SK-N-SH (cell line): ENCODE results near the gene CENPT. TPM values are rescaled to one million over a fixed set of nuclear protein-coding genes. Genes with fewer than 3 reads are reported as not detected.

Experiments used
- CTCF ChIA-PET: fragments of 300-600, 350-600 bp; formaldehyde crosslinking; extraction: SDS; loops from one replicate; lab custom pipeline; 2021; lab: Yijun Ruan, JAX
- POLR2A ChIA-PET: fragments of 350-600 bp; sonication (Branson Sonifier 250); formaldehyde crosslinking; extraction: SDS; loops from one replicate; lab custom pipeline; 2020; ENCODE audit warnings: antibody characterized with exemption, inconsistent platforms; lab: Yijun Ruan, JAX
- DNase-seq: peaks from one replicate; pipeline ENCODE4 v3.0.0; 2012
- H2AFZ ChIP-seq: fragments of 200-600 bp; sonication (generic); 2 replicates; pipeline ENCODE4 v1.8.1; 2016; ENCODE audit warnings: antibody characterized with exemption, mild to moderate bottlenecking, low read depth
- H3F3A ChIP-seq: fragments of 200-600 bp; sonication (generic); replicated peaks from 2 replicates; pipeline ENCODE3; 2016; ENCODE audit warnings: antibody characterized with exemption, mild to moderate bottlenecking; ENCODE audit not compliant: insufficient read depth
- H3K27ac ChIP-seq, 2 experiments: fragments of 200-500 bp in 1 of 2; fragments of 200-600 bp in 1 of 2; sonication (Bioruptor generic) in 1 of 2; sonication (generic), shearing (Covaris generic) in 1 of 2; 2 replicates each; pipeline versions ENCODE4 v1.5.1 to v1.6.1; 2014 to 2016; ENCODE audit warnings: low read depth in 2 of 2, inconsistent platforms in 1 of 2, low read length in 1 of 2, mild to moderate bottlenecking in 1 of 2, mixed read lengths in 1 of 2
- H3K27me3 ChIP-seq: fragments of 200-600 bp; sonication (generic), shearing (Covaris generic); 2 replicates; pipeline ENCODE4 v1.6.1; 2016; ENCODE audit warnings: mixed run types; ENCODE audit not compliant: insufficient read depth
- H3K36me3 ChIP-seq, 2 experiments: fragments of 200-500 bp in 1 of 2; fragments of 200-600 bp in 1 of 2; sonication (Bioruptor generic) in 1 of 2; sonication (generic) in 1 of 2; replicated peaks in 1 of 2; 2 replicates each; pipeline versions ENCODE3 to v1.5.1; 2014 to 2016; ENCODE audit warnings: low read length in 1 of 2, mild to moderate bottlenecking in 1 of 2; ENCODE audit not compliant: insufficient read depth in 2 of 2, control insufficient read depth in 1 of 2
- H3K4me1 ChIP-seq, 2 experiments: fragments of 200-500 bp in 1 of 2; fragments of 200-600 bp in 1 of 2; sonication (Bioruptor generic) in 1 of 2; sonication (generic), shearing (Covaris generic) in 1 of 2; 2 replicates each; pipeline versions ENCODE4 v1.5.1 to v1.6.1; 2014 to 2016; ENCODE audit warnings: low read depth in 1 of 2, low read length in 1 of 2, mixed run types in 1 of 2; ENCODE audit not compliant: insufficient read depth in 2 of 2, control insufficient read depth in 1 of 2
- H3K4me2 ChIP-seq: fragments of 200-600 bp; sonication (generic), shearing (Covaris generic); 2 replicates; pipeline ENCODE4 v1.6.1; 2017; ENCODE audit warnings: mixed run types
- H3K4me3 ChIP-seq, 2 experiments: fragments of 200-500 bp in 1 of 2; fragments of 200-600 bp in 1 of 2; sonication (Bioruptor generic) in 1 of 2; sonication (generic), shearing (Covaris generic) in 1 of 2; 2 replicates each; pipeline versions ENCODE4 v1.5.1 to v1.8.1; 2014 to 2016; ENCODE audit warnings: low read depth in 2 of 2, inconsistent platforms in 1 of 2, low read length in 1 of 2, mild to moderate bottlenecking in 1 of 2, mixed read lengths in 1 of 2, moderate library complexity in 1 of 2
- H3K79me2 ChIP-seq: fragments of 200-600 bp; sonication (generic); 2 replicates; pipeline ENCODE4 v1.8.1; 2017; ENCODE audit warnings: mild to moderate bottlenecking; ENCODE audit not compliant: insufficient read depth
- H3K9ac ChIP-seq: fragments of 200-600 bp; sonication (generic); 2 replicates; pipeline ENCODE4 v1.6.1; 2017; ENCODE audit warnings: mixed run types
- H3K9me2 ChIP-seq: fragments of 200-600 bp; sonication (generic); 2 replicates; pipeline ENCODE4 v1.6.1; 2017; ENCODE audit warnings: mixed run types
- H3K9me3 ChIP-seq: fragments of 200-600 bp; sonication (generic); 2 replicates; pipeline ENCODE4 v1.6.1; 2017; ENCODE audit warnings: mixed run types, mild to moderate bottlenecking, moderate library complexity
- H4K20me1 ChIP-seq: fragments of 200-600 bp; sonication (generic); 2 replicates; pipeline ENCODE4 v1.6.1; 2017; ENCODE audit warnings: mild to moderate bottlenecking, mixed run types; ENCODE audit not compliant: insufficient read depth
- CTCF ChIP-seq: fragments of 200-600 bp; sonication (generic); IDR thresholded peaks from 2 replicates; pipeline ENCODE4 v1.6.1; 2017; ENCODE audit warnings: antibody characterized with exemption, mild to moderate bottlenecking, moderate library complexity
- ELF1 ChIP-seq: IDR thresholded peaks from 2 replicates; pipeline ENCODE4 v1.4.0; 2012
- EP300 ChIP-seq, 2 experiments: IDR thresholded peaks; 2 replicates each; pipeline versions ENCODE4 v1.4.0 to v1.6.1; 2012; ENCODE audit warnings: borderline replicate concordance in 1 of 2, low read depth in 1 of 2, low read length in 1 of 2
- FOSL2 ChIP-seq: IDR thresholded peaks from 2 replicates; pipeline ENCODE4 v1.4.0; 2012; ENCODE audit warnings: low read depth, mild to moderate bottlenecking, moderate library complexity, borderline replicate concordance
- FOXJ3 ChIP-seq: sonication (generic); formaldehyde crosslinking; IDR thresholded peaks from 2 replicates; pipeline ENCODE4 v1.5.1; 2020; ENCODE audit warnings: mild to moderate bottlenecking, missing genetic modification reagents
- GABPA ChIP-seq: IDR thresholded peaks from 2 replicates; pipeline ENCODE4 v1.4.0; 2012; ENCODE audit warnings: low read depth, mild to moderate bottlenecking
- MAX ChIP-seq: IDR thresholded peaks from 2 replicates; pipeline ENCODE4 v1.4.0; 2012; ENCODE audit warnings: low read depth
- MEF2A ChIP-seq: IDR thresholded peaks from 2 replicates; pipeline ENCODE4 v1.4.0; 2012; ENCODE audit warnings: low read depth, borderline replicate concordance
- MXI1 ChIP-seq: IDR thresholded peaks from 2 replicates; pipeline ENCODE4 v1.6.1; 2012; ENCODE audit warnings: mild to moderate bottlenecking, low read depth, low read length, improper control_type of control experiment
- PBX3 ChIP-seq: IDR thresholded peaks from 2 replicates; pipeline ENCODE4; 2012
- RAD21 ChIP-seq: IDR thresholded peaks from 2 replicates; pipeline ENCODE4 v1.6.1; 2012; ENCODE audit warnings: mild to moderate bottlenecking, low read length
- SMC3 ChIP-seq: IDR thresholded peaks from 2 replicates; pipeline ENCODE4 v1.6.1; 2012; ENCODE audit warnings: low read depth, low read length, improper control_type of control experiment
- TCF12 ChIP-seq: IDR thresholded peaks from 2 replicates; pipeline ENCODE4 v1.4.0; 2012
- ZBTB33 ChIP-seq: IDR thresholded peaks from 2 replicates; pipeline ENCODE4 v1.4.0; 2012; ENCODE audit warnings: low read depth, borderline replicate concordance
- WGBS: methylation state at CpG from one replicate; pipeline ENCODE4 v1.1.6; 2017; ENCODE audit warnings: low lambda C conversion rate; 5-methylcytosine and 5-hydroxymethylcytosine counted together
- polyA plus RNA-seq, 3 experiments: library from polyadenylated mRNA; depleted of rRNA; stranded (reverse); fragments of >200 nt; gene quantifications; 2 replicates each; pipeline ENCODE4 v1.2.3, GENCODE V29; 2012

Gene CENPT
- polyA plus RNA-seq, 1 of the 3 experiments (the other 2 are of a cell fraction) = 48.6 TPM

GRCh38 chr16:67865318-67865717 is 17.8 kb upstream of the CENPT start:
- POLR2A ChIA-PET = interaction anchor here (0.9 kb wide), 1 partner anchor 20 kb away, joined by 4 read pairs; no protein-coding TSS in a partner anchor
- no peaks in the 10 kb centered on the region for H3K27me3 ChIP-seq
- H3K9ac ChIP-seq = no peak overlapping the region
- H3F3A ChIP-seq = peaks cover 8% of the 10 kb centered on the region
- no peak overlapping the region for H3K4me2 ChIP-seq
- H3K79me2 ChIP-seq = peaks cover 78% of the 10 kb centered on the region
- 100% methylated on average over 2 of the region's 2 CpGs for WGBS
- no peak for TF ChIP-seq FOSL2
- TF ChIP-seq FOXJ3 (CRISPR knock-in tag) = no peak
- no peak for TF ChIP-seq PBX3
- no peak for TF ChIP-seq TCF12
- TF ChIP-seq MAX = peak; percentile 47
- TF ChIP-seq ZBTB33 = no peak
- peak; percentile 55 for TF ChIP-seq CTCF
- TF ChIP-seq MXI1 = peak; percentile 92
- TF ChIP-seq ELF1 = no peak
- TF ChIP-seq RAD21 = peak; percentile 61
- no peak for TF ChIP-seq MEF2A
- TF ChIP-seq GABPA = no peak
- no peak for TF ChIP-seq EP300 (IDR thresholded peaks at IDR 0.05; ENCODE audit: borderline replicate concordance in 1 of 2, low read depth in 1 of 2, low read length in 1 of 2)
- TF ChIP-seq SMC3 = peak; percentile 49
- TF ChIP-seq, all 33 proteins: peak for 5
- H3K4me3 ChIP-seq = no peak overlapping the region
- H2AFZ ChIP-seq = no peak overlapping the region
- peaks cover 64% of the 10 kb centered on the region for H4K20me1 ChIP-seq
- H3K36me3 ChIP-seq = peaks cover 50 to 52% of the 10 kb centered on the region in 2 experiments
- H3K9me3 ChIP-seq = no peaks in the 10 kb centered on the region
- H3K27ac ChIP-seq = no peak overlapping the region
- DNase-seq = peak; percentile 64
- peaks cover 2 to 8% of the 10 kb centered on the region in 2 experiments; a peak in 2 of 4 replicates for H3K4me1 ChIP-seq
- CTCF ChIA-PET = interaction anchor here (1.3 to 3.9 kb wide), 4 partner anchors 18 to 344 kb away, joined by 3 to 26 read pairs (median 5); no protein-coding TSS in a partner anchor
- no peaks in the 10 kb centered on the region for H3K9me2 ChIP-seq
